Ovary (tissue), 9 donors: Measurements from ENCODE around the gene RRP15. TPM values are rescaled to one million over a fixed set of nuclear protein-coding genes. Genes with fewer than 3 reads are reported as not detected.

Experiments
- DNase-seq, 5 donors: peaks; one replicate each; pipeline ENCODE4 v3.0.0-alpha.2; 2019 to 2020
- H3K27ac ChIP-seq, 2 donors: fragments of 200-600 bp; one replicate each; pipeline versions ENCODE4 v1.5.1 to v1.8.0; 2019 to 2022
- H3K27me3 ChIP-seq: fragments of 200-600 bp; one replicate; pipeline ENCODE4 v1.8.0; 2022
- H3K36me3 ChIP-seq: fragments of 200-600 bp; sonication (generic); one replicate; pipeline ENCODE4 v1.5.1; 2019
- H3K4me1 ChIP-seq: one replicate; pipeline ENCODE4 v1.8.1; 2013; ENCODE audit warnings: mild to moderate bottlenecking, moderate library complexity; ENCODE audit not compliant: insufficient read depth
- H3K4me3 ChIP-seq: fragments of 200-600 bp; sonication (generic); one replicate; pipeline ENCODE4 v1.5.1; 2017
- H3K9me3 ChIP-seq, 2 donors: fragments of 200-600 bp in 1 of 2; sonication (generic) in 1 of 2; one replicate each; pipeline versions ENCODE4 v1.5.1 to v1.8.1; 2013 to 2019; ENCODE audit warnings: mild to moderate bottlenecking in 1 of 2, moderate library complexity in 1 of 2
- CTCF ChIP-seq, 3 donors: fragments of 450-650 bp in 2 of 3; fragments of 200-600 bp in 1 of 3; IDR thresholded peaks; one replicate each; pipeline versions ENCODE4 v1.5.1 to v1.8.0; 2016 to 2022; ENCODE audit warnings: antibody characterized with exemption in 3 of 3, mild to moderate bottlenecking in 1 of 3
- EP300 ChIP-seq: sonication (generic); formaldehyde crosslinking; IDR thresholded peaks from one replicate; pipeline ENCODE4 v1.6.1; 2017; ENCODE audit warnings: antibody characterized with exemption
- POLR2A ChIP-seq: fragments of 450-650 bp; IDR thresholded peaks from one replicate; pipeline ENCODE4 v1.6.1; 2017; ENCODE audit warnings: antibody characterized with exemption, mild to moderate bottlenecking, moderate library complexity
- WGBS, 3 donors: extraction: QIAGEN DNeasy Blood & Tissue Kit in 1 of 3; methylation state at CpG; one replicate each; pipeline versions ENCODE4 v1.1.5 to v1.1.7; 2013 to 2017; 5-methylcytosine and 5-hydroxymethylcytosine counted together
- intact Hi-C, 4 donors: fragments of 100-400 bp; cut with DNase I; formaldehyde crosslinking; loops; one replicate each; pipeline versions ENCODE4 v1.11.0 to v1.15.1; 2022 to 2023
- polyA plus RNA-seq, 2 donors: library from polyadenylated mRNA; stranded (reverse); fragments of 200-250 nt in 1 of 2; fragments of 350-450 nt in 1 of 2; fragmentation: Illumina TruSeq in 1 of 2; extraction: RNeasy Lipid Tissue Mini Kit (QIAGEN cat#74804) in 1 of 2; gene quantifications; one replicate each; pipeline ENCODE4 v1.2.3, GENCODE V29; 2013 to 2014
- total RNA-seq, 7 donors: library from RNA; depleted of rRNA in 2 of 7; stranded (reverse); fragments of >200 nt in 2 of 7; fragmentation: NEBNext Ultra II Directional in 3 of 7; extraction: Animal tissue kit (Norgen Biotek cat#: 25700) in 3 of 7; gene quantifications; one replicate each; pipeline versions ENCODE4 v1.1.0 to v1.2.4, GENCODE V29; 2016 to 2023
- donor health status: DM: no; HTN: no; CAD: no; lungs with moderate emphysema.
- donor health status: DM: no; HTN: no; CAD: no.
- donor health status: Bipolar disorder and iron deficiency.
- donor health status: DM: yes; HTN: yes; CAD: no.
- donor health status: DM: no; HTN: no; CAD: no.
- donor health status: DM: yes; HTN: yes; CAD: no.

RRP15 gene
- total and polyA plus RNA-seq, 9 donors, result 2.3 to 27.9 (median 17.7) TPM

DNA sequence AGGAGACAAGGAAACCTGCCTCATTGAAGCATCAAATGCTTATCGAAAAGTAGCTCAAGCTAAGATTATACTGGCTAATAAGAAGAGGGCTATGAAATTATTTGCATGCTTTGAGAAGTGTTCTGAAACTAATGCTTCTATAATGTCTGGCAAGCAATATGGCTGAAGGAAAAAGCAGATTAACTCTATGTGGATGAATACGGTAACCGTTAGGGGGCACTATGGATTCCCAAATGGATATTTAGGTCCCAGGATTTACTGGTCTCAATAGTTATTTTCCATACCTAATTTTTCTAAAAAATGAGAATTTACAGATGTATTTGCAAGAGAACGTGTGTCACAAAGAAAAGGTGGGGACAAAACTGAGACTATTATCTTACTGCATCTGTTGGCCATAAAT is 34.6 kb upstream of the RRP15 start:
- WGBS, 3 donors, result 67 to 80% (median 75%) methylated on average over 4 of the region's 4 CpGs
- no peak for DNase-seq
- no peaks in the 10 kb centered on the region for H3K9me3 ChIP-seq
- no peak for TF ChIP-seq CTCF (IDR thresholded peaks at IDR 0.05)
- TF ChIP-seq POLR2A, result no peak
- TF ChIP-seq EP300, result no peak
- H3K36me3 ChIP-seq, result no peaks in the 10 kb centered on the region
- intact Hi-C loops, result no loop called here
- H3K4me1 ChIP-seq, result no peaks in the 10 kb centered on the region
- H3K27me3 ChIP-seq, result no peaks in the 10 kb centered on the region
- H3K4me3 ChIP-seq, result no peak overlapping the region
- no peak overlapping the region for H3K27ac ChIP-seq

- H3K4me1 ChIP-seq, result no peaks in the 10 kb centered on the region
- H3K27me3 ChIP-seq, result no peaks in the 10 kb centered on the region
- intact Hi-C loops, result no loop called here
- WGBS, 3 donors, result 34 to 40% (median 37%) methylated on average over 8 of the region's 8 CpGs
- TF ChIP-seq EP300 (no peak), POLR2A (no peak), CTCF (IDR thresholded peaks at IDR 0.05) (no peak)
- no peaks in the 10 kb centered on the region for H3K36me3 ChIP-seq
- no peak overlapping the region for H3K4me3 ChIP-seq
- DNase-seq, result no peak
- peaks cover 0 to 4% of the 10 kb centered on the region in 2 donors for H3K9me3 ChIP-seq
- no peak overlapping the region for H3K27ac ChIP-seq
Observed at GRCh38 chr1:218254296-218254946, 30.7 kb upstream of the RRP15 start.

DNA sequence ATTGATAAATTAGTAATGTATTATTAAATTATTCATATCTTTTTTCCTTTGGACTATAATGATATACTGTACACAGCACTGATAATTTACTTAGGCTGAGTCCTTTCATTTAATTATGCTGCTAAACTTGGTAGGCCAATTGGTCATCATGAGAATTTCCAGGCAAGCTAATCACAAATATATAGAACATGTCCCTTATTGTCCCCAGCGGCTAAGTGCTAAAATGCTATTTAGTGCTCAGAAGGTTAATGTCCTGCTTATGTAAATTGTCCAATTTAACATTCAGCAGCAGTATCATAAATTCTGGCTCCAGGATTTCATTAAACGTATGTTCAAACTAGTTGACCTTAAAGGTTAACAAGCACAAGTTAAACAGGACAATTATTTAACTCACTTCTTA is 30.0 kb upstream of the RRP15 start:
- Histone ChIP-seq H3K36me3 (no peaks in the 10 kb centered on the region), H3K4me1 (no peaks in the 10 kb centered on the region), H3K27me3 (no peaks in the 10 kb centered on the region), H3K9me3 (peaks cover 0 to 4% of the 10 kb centered on the region in 2 donors), H3K4me3 (no peak overlapping the region), H3K27ac (no peak overlapping the region)
- TF ChIP-seq CTCF (IDR thresholded peaks at IDR 0.05) (no peak), POLR2A (no peak), EP300 (no peak)
- no peak for DNase-seq
- 18 to 19% (median 18%) methylated on average over 2 of the region's 2 CpGs for WGBS, 3 donors
- intact Hi-C loops, result no loop called here

GRCh38 chr1:218257371-218257770 is 27.7 kb upstream of the RRP15 start:
- intact Hi-C loops, result no loop called here
- 4 to 25% (median 8%) methylated on average over 1 of the region's 1 CpG for WGBS, 3 donors
- no peaks in the 10 kb centered on the region for H3K27me3 ChIP-seq
- H3K9me3 ChIP-seq, result peaks cover 0 to 4% of the 10 kb centered on the region in 2 donors
- H3K4me1 ChIP-seq, result no peaks in the 10 kb centered on the region
- H3K4me3 ChIP-seq, result no peak overlapping the region
- H3K36me3 ChIP-seq, result no peaks in the 10 kb centered on the region
- no peak overlapping the region for H3K27ac ChIP-seq
- DNase-seq, result no peak
- no peak for TF ChIP-seq POLR2A
- no peak for TF ChIP-seq EP300
- no peak for TF ChIP-seq CTCF (IDR thresholded peaks at IDR 0.05)
